Peyer's patch (tissue), 4 donors: ENCODE measurements around the gene RPL7A. TPM values are rescaled to one million over a fixed set of nuclear protein-coding genes. Genes with fewer than 3 reads are reported as not detected.
A peak's percentile ranks its signal among the peaks of the same experiment; 100 is the strongest.

Source experiments
- DNase-seq, 3 donors: peaks; one replicate each; pipeline ENCODE4 v3.0.0-alpha.2; 2017 to 2019
- H3K27ac ChIP-seq, 4 donors: fragments of 200-600 bp; sonication (generic); one replicate each; pipeline ENCODE4 v1.5.1; 2016 to 2019
- H3K27me3 ChIP-seq, 2 donors: fragments of 200-600 bp; sonication (generic); one replicate each; pipeline ENCODE4 v1.5.1; 2019
- H3K36me3 ChIP-seq, 3 donors: fragments of 200-600 bp; sonication (generic); one replicate each; pipeline ENCODE4 v1.5.1; 2016 to 2019
- H3K4me1 ChIP-seq, 4 donors: fragments of 200-600 bp; sonication (generic); one replicate each; pipeline ENCODE4 v1.5.1; 2016 to 2019
- H3K4me3 ChIP-seq, 4 donors: fragments of 200-600 bp; sonication (generic); 1 replicate in 3 of 4; 2 replicates in 1 of 4; pipeline ENCODE4 v1.5.1; 2016 to 2019; ENCODE audit warnings: mild to moderate bottlenecking in 1 of 4
- H3K9me3 ChIP-seq, 4 donors: fragments of 200-600 bp; sonication (generic); one replicate each; pipeline ENCODE4 v1.5.1; 2016 to 2019; ENCODE audit warnings: mild to moderate bottlenecking in 1 of 4
- POLR2A ChIP-seq, 2 donors: fragments of 450-650 bp; IDR thresholded peaks; one replicate each; pipeline ENCODE4 v1.5.1; 2017; ENCODE audit warnings: antibody characterized with exemption in 2 of 2, mild to moderate bottlenecking in 2 of 2, moderate library complexity in 2 of 2
- total RNA-seq, 4 donors: library from RNA; depleted of rRNA; stranded (reverse); fragments of >200 nt; gene quantifications; one replicate each; pipeline ENCODE4 v1.1.0, GENCODE V29; 2016
- TF ChIP-seq, protein P1 (sequence below), 6 experiments: fragments of 450-650 bp in 4 of 6; fragments of 200-600 bp in 2 of 6; sonication (generic) in 1 of 6; IDR thresholded peaks; one replicate each; pipeline ENCODE4 v1.5.1; 2017 to 2019; ENCODE audit warnings: antibody characterized with exemption in 6 of 6, mild to moderate bottlenecking in 3 of 6, moderate library complexity in 1 of 6

The RPL7A gene
- total RNA-seq, 4 donors from 2014 or later = 708 to 1,565 (median 870) TPM

DNA sequence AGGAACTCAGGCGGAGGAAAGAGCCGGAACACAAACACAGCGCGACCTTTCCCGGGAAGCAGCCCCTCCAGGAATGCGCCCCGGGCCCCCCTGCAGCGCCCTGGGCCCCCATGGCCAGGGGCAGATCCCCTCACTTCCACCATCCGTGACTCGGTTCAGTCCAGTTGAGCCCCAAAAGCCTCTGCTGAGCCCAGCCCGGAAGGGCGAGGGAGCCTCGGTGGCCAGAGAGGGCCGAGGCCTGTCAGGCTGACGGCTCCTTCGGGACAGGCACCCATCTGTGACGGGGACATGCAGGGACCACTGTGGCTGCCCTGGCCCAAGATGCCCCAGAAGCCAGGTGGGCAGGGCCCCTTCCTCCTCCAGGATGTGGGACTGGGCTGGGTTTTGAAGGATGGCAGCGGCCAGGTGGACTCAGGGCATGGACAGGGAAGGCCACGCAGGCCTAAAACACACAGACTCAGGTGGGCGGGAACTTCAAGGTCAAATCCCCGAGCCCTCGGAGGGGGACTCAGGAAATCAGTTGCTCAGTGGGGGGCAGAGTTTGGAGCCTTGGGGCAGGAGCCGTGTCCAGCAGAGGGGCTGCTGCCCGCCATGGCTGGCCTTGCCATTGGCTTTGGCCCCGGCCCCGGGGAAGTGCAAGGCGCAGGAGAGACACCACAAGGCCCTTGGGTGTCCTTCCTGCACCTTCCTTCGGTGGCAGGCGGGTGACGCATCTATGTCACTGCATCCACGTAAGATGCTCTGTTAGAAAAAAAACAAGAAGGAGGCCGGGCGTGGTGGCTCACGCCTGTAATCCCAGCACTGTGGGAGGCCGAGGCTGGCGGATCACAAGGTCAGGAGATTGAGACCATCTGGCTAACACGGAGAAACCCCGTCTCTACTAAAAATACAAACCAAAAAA is 43.3 kb upstream of the RPL7A start:
- H3K27ac ChIP-seq = no peak overlapping the region
- no peaks in the 10 kb centered on the region for H3K27me3 ChIP-seq
- TF ChIP-seq, protein P1, sequence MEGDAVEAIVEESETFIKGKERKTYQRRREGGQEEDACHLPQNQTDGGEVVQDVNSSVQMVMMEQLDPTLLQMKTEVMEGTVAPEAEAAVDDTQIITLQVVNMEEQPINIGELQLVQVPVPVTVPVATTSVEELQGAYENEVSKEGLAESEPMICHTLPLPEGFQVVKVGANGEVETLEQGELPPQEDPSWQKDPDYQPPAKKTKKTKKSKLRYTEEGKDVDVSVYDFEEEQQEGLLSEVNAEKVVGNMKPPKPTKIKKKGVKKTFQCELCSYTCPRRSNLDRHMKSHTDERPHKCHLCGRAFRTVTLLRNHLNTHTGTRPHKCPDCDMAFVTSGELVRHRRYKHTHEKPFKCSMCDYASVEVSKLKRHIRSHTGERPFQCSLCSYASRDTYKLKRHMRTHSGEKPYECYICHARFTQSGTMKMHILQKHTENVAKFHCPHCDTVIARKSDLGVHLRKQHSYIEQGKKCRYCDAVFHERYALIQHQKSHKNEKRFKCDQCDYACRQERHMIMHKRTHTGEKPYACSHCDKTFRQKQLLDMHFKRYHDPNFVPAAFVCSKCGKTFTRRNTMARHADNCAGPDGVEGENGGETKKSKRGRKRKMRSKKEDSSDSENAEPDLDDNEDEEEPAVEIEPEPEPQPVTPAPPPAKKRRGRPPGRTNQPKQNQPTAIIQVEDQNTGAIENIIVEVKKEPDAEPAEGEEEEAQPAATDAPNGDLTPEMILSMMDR (IDR thresholded peaks at IDR 0.05) = no peak
- TF ChIP-seq POLR2A (IDR thresholded peaks at IDR 0.05) = no peak
- no peaks in the 10 kb centered on the region for H3K36me3 ChIP-seq
- H3K4me1 ChIP-seq = no peaks in the 10 kb centered on the region
- H3K9me3 ChIP-seq = no peaks in the 10 kb centered on the region
- peak in 1 of 3 donors; percentile 36 for DNase-seq
- no peak overlapping the region for H3K4me3 ChIP-seq

DNA sequence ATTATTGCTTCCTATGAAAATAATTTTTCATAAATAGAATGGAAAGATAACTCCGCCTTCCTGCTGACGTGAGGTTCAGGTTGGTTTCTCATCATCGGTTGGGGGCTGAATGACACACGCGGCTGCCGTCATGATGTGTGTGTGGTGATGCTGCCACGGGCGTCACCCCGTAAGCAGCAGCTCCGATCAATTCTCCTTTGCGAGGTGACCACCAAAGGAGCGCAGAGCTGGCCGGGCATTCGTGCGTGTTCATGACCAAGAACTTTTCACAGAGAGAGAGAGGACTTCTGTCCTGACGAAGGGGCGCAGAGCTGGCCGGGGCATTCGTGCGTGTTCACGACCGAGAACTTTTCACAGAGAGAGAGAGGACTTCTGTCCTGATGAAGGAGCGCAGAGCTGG is 42.3 kb upstream of the RPL7A start:
- no peaks in the 10 kb centered on the region for H3K9me3 ChIP-seq
- no peak for TF ChIP-seq POLR2A (IDR thresholded peaks at IDR 0.05)
- TF ChIP-seq, protein P1 (IDR thresholded peaks at IDR 0.05) = no peak
- DNase-seq = peak in 1 of 3 donors; percentile 19

DNA sequence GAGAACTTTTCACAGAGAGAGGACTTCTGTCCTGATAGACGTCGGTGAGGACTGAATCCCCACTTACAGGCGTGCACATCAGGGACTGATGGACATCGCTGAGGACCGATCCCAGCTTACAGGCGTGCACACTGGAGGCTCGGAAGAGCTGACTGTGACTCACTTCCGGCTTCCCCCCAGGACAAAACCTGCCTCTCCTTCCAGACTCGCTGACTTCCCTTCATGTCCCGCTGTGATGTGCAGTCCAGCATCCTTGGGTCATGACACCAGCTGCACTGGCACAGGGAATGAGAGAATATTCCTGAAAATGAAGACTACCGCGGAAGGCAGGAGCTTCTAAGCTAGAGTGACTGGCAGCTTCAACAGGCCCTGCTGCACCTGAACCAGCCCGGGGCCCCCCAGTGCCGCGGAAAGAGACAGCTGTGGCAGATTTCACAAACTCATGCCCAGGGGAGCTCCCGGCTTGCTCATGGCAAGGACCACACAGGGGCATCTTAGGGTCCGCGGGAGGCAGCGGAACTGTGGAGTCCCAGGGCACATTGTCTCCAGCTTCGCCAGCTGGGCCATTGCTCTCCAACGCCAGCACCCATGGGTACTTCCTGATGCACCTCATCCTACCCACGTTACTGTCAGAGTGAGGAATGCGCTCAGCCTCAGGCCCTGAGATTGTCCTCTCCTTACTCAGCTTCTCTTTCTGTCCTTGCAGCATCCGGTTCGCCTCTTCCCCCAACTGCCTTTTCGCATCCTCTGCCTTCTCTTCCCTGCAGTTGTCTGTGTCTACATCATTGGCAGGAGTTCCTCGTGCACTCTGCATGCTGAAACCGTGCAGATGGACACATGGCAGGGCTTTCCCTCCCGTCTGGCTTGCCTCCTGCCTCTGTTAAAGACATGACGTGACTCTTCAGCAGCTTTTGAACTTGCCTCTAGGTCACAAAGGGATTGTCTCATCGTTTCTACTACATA is 41.5 kb upstream of the RPL7A start:
- no peak overlapping the region for H3K4me3 ChIP-seq
- no peak for TF ChIP-seq POLR2A (IDR thresholded peaks at IDR 0.05)
- TF ChIP-seq, protein P1 (IDR thresholded peaks at IDR 0.05) = no peak
- no peak for DNase-seq
- no peaks in the 10 kb centered on the region for H3K9me3 ChIP-seq
- no peaks in the 10 kb centered on the region for H3K36me3 ChIP-seq
- H3K4me1 ChIP-seq = no peaks in the 10 kb centered on the region
- no peaks in the 10 kb centered on the region for H3K27me3 ChIP-seq
- H3K27ac ChIP-seq = no peak overlapping the region

More for the DNA sequence above, 42.3 kb upstream of the RPL7A start:
- no peak overlapping the region for H3K27ac ChIP-seq
- H3K4me3 ChIP-seq = no peak overlapping the region
- no peaks in the 10 kb centered on the region for H3K4me1 ChIP-seq
- no peaks in the 10 kb centered on the region for H3K36me3 ChIP-seq
- no peaks in the 10 kb centered on the region for H3K27me3 ChIP-seq

DNA sequence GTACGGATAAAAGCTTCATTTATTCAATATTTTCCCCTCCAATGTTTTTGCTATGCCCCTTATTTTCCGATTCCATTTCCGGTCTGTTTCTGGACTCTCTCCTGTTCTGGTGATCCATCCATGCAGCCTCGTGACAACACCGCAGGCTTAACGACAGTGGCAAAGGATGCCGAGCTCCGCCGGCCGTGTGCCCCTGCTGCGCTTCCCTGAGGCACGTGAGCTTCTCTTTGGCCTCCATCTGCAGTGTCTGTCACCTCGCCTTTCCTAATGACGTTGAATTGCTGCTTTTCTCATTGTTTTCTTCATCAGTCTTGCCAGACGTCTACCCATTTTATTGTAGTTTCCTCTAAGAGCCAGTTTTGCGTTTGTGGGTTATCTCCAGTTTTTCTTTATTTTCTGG is 40.7 kb upstream of the RPL7A start:
- no peak overlapping the region for H3K27ac ChIP-seq
- no peaks in the 10 kb centered on the region for H3K27me3 ChIP-seq
- DNase-seq = no peak
- no peaks in the 10 kb centered on the region for H3K9me3 ChIP-seq
- no peaks in the 10 kb centered on the region for H3K36me3 ChIP-seq
- no peak overlapping the region for H3K4me3 ChIP-seq
- no peaks in the 10 kb centered on the region for H3K4me1 ChIP-seq
- TF ChIP-seq, protein P1 (IDR thresholded peaks at IDR 0.05) = no peak
- no peak for TF ChIP-seq POLR2A (IDR thresholded peaks at IDR 0.05)

DNA sequence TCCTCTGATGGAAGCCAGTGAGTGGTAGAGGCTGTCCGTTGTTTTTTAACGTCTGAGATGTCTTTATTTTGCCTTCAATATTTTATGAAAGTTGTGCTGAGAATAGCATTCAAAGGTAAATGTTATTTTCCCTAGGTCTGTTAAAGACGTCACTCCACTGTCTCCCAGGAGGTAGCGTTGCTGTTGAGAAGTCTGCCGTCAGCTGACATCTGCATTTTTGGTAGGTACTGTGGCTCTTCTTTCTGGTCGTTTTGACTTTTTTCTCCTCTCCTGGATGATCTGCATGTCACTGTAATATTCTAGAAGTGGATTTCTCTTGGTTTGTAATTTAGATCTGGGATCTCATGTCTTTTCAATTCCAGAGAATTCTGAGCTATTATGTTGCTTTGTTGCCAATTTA is 38.4 kb upstream of the RPL7A start:
- H3K36me3 ChIP-seq = no peaks in the 10 kb centered on the region
- no peak overlapping the region for H3K4me3 ChIP-seq
- no peaks in the 10 kb centered on the region for H3K9me3 ChIP-seq
- H3K27ac ChIP-seq = no peak overlapping the region
- H3K4me1 ChIP-seq = no peaks in the 10 kb centered on the region
- TF ChIP-seq POLR2A (IDR thresholded peaks at IDR 0.05) = no peak
- TF ChIP-seq, protein P1 (IDR thresholded peaks at IDR 0.05) = no peak
- H3K27me3 ChIP-seq = no peaks in the 10 kb centered on the region
- DNase-seq = no peak
